ENCODE measurements around the gene CEACAM5. TPM values are rescaled to one million over a fixed set of nuclear protein-coding genes. Genes with fewer than 3 reads are reported as not detected.

CEACAM5 gene
- total RNA-seq, 1 donor, result not detected

GRCh38 chr19:41688687-41689086 lies 19.7 kb upstream of the CEACAM5 start:
- no peak for TF ChIP-seq CTCF (IDR thresholded peaks at IDR 0.05; ENCODE audit: extremely low read depth, low read depth, low read length)
- Histone ChIP-seq H3K4me3 (ENCODE audit: insufficient read depth, low read length) (no peak overlapping the region), H2AFZ (ENCODE audit: low read length) (no peak overlapping the region), H3K79me2 (ENCODE audit: insufficient read depth, low read length) (no peaks in the 10 kb centered on the region), H3K27me3 (ENCODE audit: insufficient read depth, low read length) (peaks cover 6% of the 10 kb centered on the region), H3K27ac (ENCODE audit: low read depth, low read length) (no peak overlapping the region), H3K4me1 (ENCODE audit: insufficient read depth, low read length) (no peaks in the 10 kb centered on the region), H3K4me2 (ENCODE audit: insufficient read depth, low read length) (no peak overlapping the region), H3K36me3 (ENCODE audit: insufficient read depth, low read length) (no peaks in the 10 kb centered on the region), H3K9me3 (ENCODE audit: low read depth, low read length) (no peaks in the 10 kb centered on the region), H4K20me1 (ENCODE audit: insufficient read depth, low read length) (no peaks in the 10 kb centered on the region)
- DNase-seq (ENCODE audit: insufficient read length, low spot score, missing footprints), result no peak

DNA sequence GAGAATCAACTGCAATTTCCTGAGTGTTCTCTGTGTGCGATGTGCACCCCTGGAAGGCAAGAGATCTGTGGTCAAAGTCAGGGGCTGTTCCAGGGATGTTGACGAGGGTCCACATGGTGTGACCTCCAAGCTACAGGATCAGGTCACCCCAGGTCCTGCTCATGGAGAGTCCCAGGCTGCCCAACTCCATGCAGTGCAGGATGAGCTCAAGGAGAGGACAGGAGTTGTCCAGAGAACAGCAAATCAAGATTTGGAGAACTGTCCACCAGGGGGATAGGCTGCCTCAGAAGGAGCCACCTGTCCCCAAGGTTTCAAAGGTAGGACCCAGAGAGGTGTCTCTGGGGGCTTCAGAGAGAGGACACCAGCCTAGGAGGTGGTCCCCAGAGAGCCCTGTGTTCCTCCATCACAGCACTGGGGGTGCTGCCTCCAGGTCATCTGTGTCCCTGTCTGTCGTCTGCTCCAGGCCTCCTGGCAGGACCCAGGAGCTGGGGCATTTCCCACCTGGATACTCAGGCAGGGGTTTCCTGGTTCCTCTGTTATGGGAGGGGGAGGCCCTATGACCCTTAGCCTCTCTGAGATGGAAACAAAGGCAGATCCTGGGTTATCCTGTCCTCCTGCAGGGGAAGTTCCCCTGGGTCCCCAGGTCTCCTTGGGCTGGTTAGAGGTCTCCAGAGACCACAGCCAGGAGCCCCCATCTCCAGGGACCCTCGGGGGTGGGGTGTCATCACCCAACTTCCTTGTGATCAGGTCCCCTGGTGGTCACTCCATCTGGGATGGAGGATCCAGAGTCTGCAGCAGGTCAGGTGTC lies 18.2 kb upstream of the CEACAM5 start:
- no peak overlapping the region for H3K27ac ChIP-seq (ENCODE audit: low read depth, low read length)
- no peaks in the 10 kb centered on the region for H3K4me1 ChIP-seq (ENCODE audit: insufficient read depth, low read length)
- H3K4me3 ChIP-seq (ENCODE audit: insufficient read depth, low read length), result no peak overlapping the region
- no peaks in the 10 kb centered on the region for H3K36me3 ChIP-seq (ENCODE audit: insufficient read depth, low read length)
- no peaks in the 10 kb centered on the region for H3K9me3 ChIP-seq (ENCODE audit: low read depth, low read length)
- no peak overlapping the region for H3K4me2 ChIP-seq (ENCODE audit: insufficient read depth, low read length)
- H4K20me1 ChIP-seq (ENCODE audit: insufficient read depth, low read length), result no peaks in the 10 kb centered on the region
- no peaks in the 10 kb centered on the region for H3K79me2 ChIP-seq (ENCODE audit: insufficient read depth, low read length)
- H3K27me3 ChIP-seq (ENCODE audit: insufficient read depth, low read length), result no peaks in the 10 kb centered on the region
- DNase-seq (ENCODE audit: insufficient read length, low spot score, missing footprints), result no peak
- H2AFZ ChIP-seq (ENCODE audit: low read length), result no peak overlapping the region
- TF ChIP-seq CTCF (IDR thresholded peaks at IDR 0.05; ENCODE audit: extremely low read depth, low read depth, low read length), result no peak

DNA sequence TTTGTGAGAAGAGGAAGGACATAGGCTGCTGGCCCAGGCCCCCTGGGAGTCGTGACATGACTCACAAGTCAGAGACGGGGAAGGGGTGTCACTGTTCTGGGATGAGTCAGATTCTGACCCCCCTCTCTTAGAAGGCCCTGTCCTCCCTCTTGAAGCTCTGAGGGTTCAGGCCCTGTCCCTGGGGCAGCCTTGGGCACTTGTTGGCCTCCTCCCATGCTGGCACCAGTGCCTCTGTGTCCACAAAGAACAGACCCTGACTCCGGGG lies 17.7 kb upstream of the CEACAM5 start:
- Histone ChIP-seq H3K27me3 (ENCODE audit: insufficient read depth, low read length) (no peaks in the 10 kb centered on the region), H3K79me2 (ENCODE audit: insufficient read depth, low read length) (no peaks in the 10 kb centered on the region), H3K4me2 (ENCODE audit: insufficient read depth, low read length) (no peak overlapping the region), H3K9me3 (ENCODE audit: low read depth, low read length) (no peaks in the 10 kb centered on the region), H2AFZ (ENCODE audit: low read length) (no peak overlapping the region), H3K4me1 (ENCODE audit: insufficient read depth, low read length) (no peaks in the 10 kb centered on the region), H3K27ac (ENCODE audit: low read depth, low read length) (no peak overlapping the region), H4K20me1 (ENCODE audit: insufficient read depth, low read length) (no peaks in the 10 kb centered on the region), H3K4me3 (ENCODE audit: insufficient read depth, low read length) (no peak overlapping the region), H3K36me3 (ENCODE audit: insufficient read depth, low read length) (no peaks in the 10 kb centered on the region)
- no peak for DNase-seq (ENCODE audit: insufficient read length, low spot score, missing footprints)
- TF ChIP-seq CTCF (IDR thresholded peaks at IDR 0.05; ENCODE audit: extremely low read depth, low read depth, low read length), result no peak

- DNase-seq (ENCODE audit: insufficient read length, low spot score, missing footprints), result no peak
- no peaks in the 10 kb centered on the region for H4K20me1 ChIP-seq (ENCODE audit: insufficient read depth, low read length)
- H3K9me3 ChIP-seq (ENCODE audit: low read depth, low read length), result no peaks in the 10 kb centered on the region
- peak; percentile 61 for TF ChIP-seq CTCF (IDR thresholded peaks at IDR 0.05; ENCODE audit: extremely low read depth, low read depth, low read length)
- no peak overlapping the region for H3K4me2 ChIP-seq (ENCODE audit: insufficient read depth, low read length)
- H3K27ac ChIP-seq (ENCODE audit: low read depth, low read length), result no peak overlapping the region
- H3K79me2 ChIP-seq (ENCODE audit: insufficient read depth, low read length), result no peaks in the 10 kb centered on the region
- H3K27me3 ChIP-seq (ENCODE audit: insufficient read depth, low read length), result no peaks in the 10 kb centered on the region
- H3K4me1 ChIP-seq (ENCODE audit: insufficient read depth, low read length), result no peaks in the 10 kb centered on the region
- H3K36me3 ChIP-seq (ENCODE audit: insufficient read depth, low read length), result no peaks in the 10 kb centered on the region
- H2AFZ ChIP-seq (ENCODE audit: low read length), result no peak overlapping the region
- H3K4me3 ChIP-seq (ENCODE audit: insufficient read depth, low read length), result no peak overlapping the region
Measured at GRCh38 chr19:41691268-41691970, 17.0 kb upstream of the CEACAM5 start.

Measured in osteoblast (primary cell).